AG04450 (cell line): ENCODE measurements around the gene RADIL. TPM values are rescaled to one million over a fixed set of nuclear protein-coding genes. Genes with fewer than 3 reads are reported as not detected.

Source experiments
- CTCF ChIA-PET: fragments of 300-600, 350-600 bp; formaldehyde crosslinking; extraction: SDS; loops from one replicate; lab custom pipeline; 2022; ENCODE audit warnings: antibody characterized with exemption, inconsistent platforms; lab: Charles Lee
- POLR2A ChIA-PET: fragments of 350-600 bp; formaldehyde crosslinking; extraction: SDS; loops from one replicate; lab custom pipeline; 2021; ENCODE audit warnings: antibody characterized with exemption, inconsistent platforms; lab: Yijun Ruan, JAX
- DNase-seq: peaks from one replicate; pipeline ENCODE4 v3.0.0-alpha.2; 2011; ENCODE audit warnings: low read depth, low spot score
- H3K27ac ChIP-seq: one replicate; pipeline ENCODE4 v1.5.1; 2012; ENCODE audit warnings: low read depth, low read length, control low read depth
- H3K27me3 ChIP-seq: one replicate; pipeline ENCODE4 v1.6.0; 2012; ENCODE audit warnings: low read length; ENCODE audit not compliant: control insufficient read depth, insufficient read depth
- H3K4me3 ChIP-seq: 2 replicates; pipeline ENCODE4 v1.5.1; 2011; ENCODE audit warnings: mild to moderate bottlenecking, low read depth, low read length, control low read depth
- H3K9me3 ChIP-seq: 2 replicates; pipeline ENCODE4 v1.5.1; 2012; ENCODE audit warnings: low read length; ENCODE audit not compliant: control insufficient read depth, insufficient read depth
- CTCF ChIP-seq: IDR thresholded peaks from 2 replicates; pipeline ENCODE4 v1.5.1; 2011; ENCODE audit warnings: low read depth, low read length, control low read depth, inconsistent platforms
- polyA plus RNA-seq: library from polyadenylated mRNA; depleted of rRNA; stranded (reverse); fragments of >200 nt; gene quantifications from 2 replicates; pipeline ENCODE4 v1.2.3, GENCODE V29; 2011

RADIL gene
- polyA plus RNA-seq, 1 experiment, result 0.07 TPM

GRCh38 chr7:4862156-4862555 lies 21.4 kb downstream of the RADIL start:
- H3K27me3 ChIP-seq, result peaks cover 17% of the 10 kb centered on the region
- no peak overlapping the region for H3K4me3 ChIP-seq
- no peak overlapping the region for H3K27ac ChIP-seq
- ChIA-PET CTCF (no interaction called here), POLR2A (no interaction called here)
- H3K9me3 ChIP-seq, result peaks cover 10% of the 10 kb centered on the region
- no peak for TF ChIP-seq CTCF
- no peak for DNase-seq

- Histone ChIP-seq H3K4me3 (peak within 1 kb of the TSS; percentile 25; the same call in 1 of the 2 replicates), H3K27ac (no peak within 1 kb of the TSS), H3K9me3 (peaks cover 10% of the 10 kb centered on the region), H3K27me3 (peaks cover 17% of the 10 kb centered on the region)
- ChIA-PET CTCF (no interaction called here), POLR2A (no interaction called here)
- no peak for DNase-seq
- no peak for TF ChIP-seq CTCF
Measured at GRCh38 chr7:4861673-4862072, 21.8 kb downstream of the RADIL start, which contains the start of gene PAPOLB. TSS of gene PAPOLB (minus strand) at chr7:4862030. CDS start at chr7:4861810, 220 bp downstream.

GRCh38 chr7:4861227-4861626 lies 22.3 kb downstream of the RADIL start:
- TF ChIP-seq CTCF, result no peak
- H3K27ac ChIP-seq, result no peak overlapping the region
- H3K27me3 ChIP-seq, result peaks cover 17% of the 10 kb centered on the region
- H3K9me3 ChIP-seq, result peaks cover 10% of the 10 kb centered on the region
- POLR2A ChIA-PET, result no interaction called here
- CTCF ChIA-PET, result no interaction called here
- no peak for DNase-seq
- no peak overlapping the region for H3K4me3 ChIP-seq

- POLR2A ChIA-PET, result no interaction called here
- no peak for TF ChIP-seq CTCF
- H3K27ac ChIP-seq, result no peak overlapping the region
- no peak overlapping the region for H3K4me3 ChIP-seq
- peaks cover 8% of the 10 kb centered on the region for H3K9me3 ChIP-seq
- H3K27me3 ChIP-seq, result peaks cover 16% of the 10 kb centered on the region
- DNase-seq, result no peak
- CTCF ChIA-PET, result interaction anchor here (1.0 kb wide), 1 partner anchor 117 kb away, joined by 3 read pairs; no protein-coding TSS in a partner anchor
Measured at GRCh38 chr7:4857189-4857588, 26.3 kb downstream of the RADIL start.

- ChIA-PET CTCF (interaction anchor here (1.0 kb wide), 1 partner anchor 117 kb away, joined by 3 read pairs; no protein-coding TSS in a partner anchor), POLR2A (no interaction called here)
- DNase-seq, result no peak
- Histone ChIP-seq H3K27me3 (peaks cover 13% of the 10 kb centered on the region), H3K4me3 (no peak overlapping the region), H3K9me3 (peaks cover 2% of the 10 kb centered on the region), H3K27ac (no peak overlapping the region)
- TF ChIP-seq CTCF, result no peak
Measured at GRCh38 chr7:4856336-4857057, 27.0 kb downstream of the RADIL start.
